ENCODE results near the gene SCN3B.

DNA sequence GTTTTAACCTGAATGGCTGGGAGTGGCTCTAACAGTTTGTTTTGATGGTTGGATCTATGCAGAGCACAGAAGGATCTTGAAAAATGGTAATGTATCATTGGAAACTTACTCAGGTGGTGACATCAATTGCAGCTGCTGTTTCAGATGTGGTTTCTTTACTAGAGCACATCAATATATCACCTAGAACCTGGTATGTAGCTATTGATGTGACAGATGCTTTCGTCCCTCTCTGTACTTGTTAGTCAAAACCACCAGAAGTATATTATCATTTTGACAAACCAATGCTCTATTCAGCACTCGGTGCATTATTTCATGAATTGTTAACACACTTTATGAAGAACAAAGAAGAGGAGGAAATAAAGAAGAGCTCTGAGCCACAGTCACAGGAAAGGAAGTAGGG lies 26.6 kb upstream of the SCN3B start:
- TF ChIP-seq, protein P1, sequence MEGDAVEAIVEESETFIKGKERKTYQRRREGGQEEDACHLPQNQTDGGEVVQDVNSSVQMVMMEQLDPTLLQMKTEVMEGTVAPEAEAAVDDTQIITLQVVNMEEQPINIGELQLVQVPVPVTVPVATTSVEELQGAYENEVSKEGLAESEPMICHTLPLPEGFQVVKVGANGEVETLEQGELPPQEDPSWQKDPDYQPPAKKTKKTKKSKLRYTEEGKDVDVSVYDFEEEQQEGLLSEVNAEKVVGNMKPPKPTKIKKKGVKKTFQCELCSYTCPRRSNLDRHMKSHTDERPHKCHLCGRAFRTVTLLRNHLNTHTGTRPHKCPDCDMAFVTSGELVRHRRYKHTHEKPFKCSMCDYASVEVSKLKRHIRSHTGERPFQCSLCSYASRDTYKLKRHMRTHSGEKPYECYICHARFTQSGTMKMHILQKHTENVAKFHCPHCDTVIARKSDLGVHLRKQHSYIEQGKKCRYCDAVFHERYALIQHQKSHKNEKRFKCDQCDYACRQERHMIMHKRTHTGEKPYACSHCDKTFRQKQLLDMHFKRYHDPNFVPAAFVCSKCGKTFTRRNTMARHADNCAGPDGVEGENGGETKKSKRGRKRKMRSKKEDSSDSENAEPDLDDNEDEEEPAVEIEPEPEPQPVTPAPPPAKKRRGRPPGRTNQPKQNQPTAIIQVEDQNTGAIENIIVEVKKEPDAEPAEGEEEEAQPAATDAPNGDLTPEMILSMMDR (IDR thresholded peaks at IDR 0.05): no peak
- TF ChIP-seq POLR2A (IDR thresholded peaks at IDR 0.05) (no peak), POLR2AphosphoS5 (IDR thresholded peaks at IDR 0.05) (no peak)

All from breast epithelium (tissue), 3 donors.